ENCODE measurements around the gene FOXD4. TPM values are rescaled to one million over a fixed set of nuclear protein-coding genes. Genes with fewer than 3 reads are reported as not detected.
"Not testable (repeated sequence)": the region's sequence is repeated elsewhere in the genome, so short reads cannot be mapped to it uniquely, and the experiment has no call there.

The FOXD4 gene
- not detected for polyA plus RNA-seq

DNA sequence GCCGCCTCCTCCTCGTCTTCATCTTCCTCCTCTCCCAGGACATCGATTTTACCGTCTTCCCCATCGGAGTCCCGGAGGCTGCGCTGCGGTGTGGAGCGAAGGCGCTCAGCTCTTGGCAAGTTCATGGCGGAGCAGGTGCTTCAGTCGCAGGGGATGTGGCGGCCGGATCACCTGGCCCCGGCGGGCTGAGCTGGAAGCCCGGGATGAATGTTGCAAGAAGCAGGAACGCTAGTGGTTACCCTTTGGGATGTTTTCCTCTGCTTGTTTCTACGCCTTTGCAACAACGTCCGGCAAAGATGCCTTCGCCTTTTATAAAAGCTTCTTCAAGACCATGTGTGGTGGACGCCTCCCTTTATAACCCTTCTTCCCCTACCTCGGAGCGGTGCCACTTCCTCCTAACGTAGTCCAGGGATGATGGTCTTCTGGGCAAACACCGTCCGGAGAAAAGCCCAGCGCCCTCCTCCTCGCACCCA is at the start of gene FOXD4:
FOXD4 (minus strand) TSS at position 423 of the 473 bp plus-strand sequence; CDS start at position 125, 298 bp downstream.
- peaks cover 21 to 25% of the 10 kb centered on the region in 2 donors for H3K4me1 Mint-ChIP-seq
- H3K4me3 Mint-ChIP-seq = peak within 1 kb of the TSS; percentile 58 to 72 (median 60)
- not testable (repeated sequence) for DNase-seq, H3K9me3 Mint-ChIP-seq, H3K27ac Mint-ChIP-seq, H3K36me3 Mint-ChIP-seq
- H3K27me3 Mint-ChIP-seq (ENCODE audit: low read depth in 3 of 3) = peaks cover 25 to 33% (median 31%) of the 10 kb centered on the region in 3 donors

DNA sequence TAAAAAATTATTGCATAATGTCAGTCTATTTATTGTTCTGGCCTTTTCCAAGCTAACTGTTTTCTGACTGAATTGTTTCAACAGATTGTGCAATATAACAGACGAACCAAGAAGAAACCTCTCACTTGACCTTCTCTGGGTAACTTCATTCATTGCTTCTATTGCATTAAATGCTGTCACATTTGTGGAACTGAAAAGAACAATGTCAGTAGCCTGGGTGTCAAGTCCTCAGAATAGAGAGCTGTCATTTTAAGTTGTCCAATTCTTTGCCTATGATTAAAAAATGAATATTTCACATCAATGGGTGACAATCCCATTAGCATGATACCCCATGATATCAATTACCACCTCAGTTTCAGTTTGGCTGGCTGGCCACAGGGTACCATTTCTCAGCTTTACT is 41.7 kb upstream of the FOXD4 start:
- not testable (repeated sequence) for DNase-seq; H3K27me3 Mint-ChIP-seq (ENCODE audit: low read depth in 3 of 3); H3K27ac Mint-ChIP-seq; H3K4me3 Mint-ChIP-seq; H3K9me3 Mint-ChIP-seq; H3K36me3 Mint-ChIP-seq; H3K4me1 Mint-ChIP-seq

DNA sequence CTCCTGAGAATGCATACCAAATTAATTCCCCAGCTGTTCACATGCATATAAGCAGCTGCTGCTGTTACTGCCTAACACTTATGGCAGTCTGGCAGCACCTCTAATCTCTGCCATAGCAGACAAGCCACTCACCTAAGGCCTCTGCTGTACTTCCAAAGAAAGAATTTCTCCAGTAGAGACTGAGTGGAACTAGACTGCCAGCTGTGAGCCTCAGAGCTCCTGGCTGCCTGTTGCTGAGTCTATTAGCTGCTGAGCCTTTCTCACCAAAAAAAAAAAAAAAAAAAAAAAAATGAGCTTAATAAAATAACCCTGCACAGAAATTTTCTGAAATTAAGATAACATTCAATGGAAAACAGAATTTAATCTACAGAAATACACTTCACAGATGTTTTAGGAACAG is 33.0 kb upstream of the FOXD4 start:
- not testable (repeated sequence) for H3K27ac Mint-ChIP-seq; H3K4me1 Mint-ChIP-seq; H3K27me3 Mint-ChIP-seq (ENCODE audit: low read depth in 3 of 3); H3K9me3 Mint-ChIP-seq; H3K4me3 Mint-ChIP-seq; DNase-seq; H3K36me3 Mint-ChIP-seq

DNA sequence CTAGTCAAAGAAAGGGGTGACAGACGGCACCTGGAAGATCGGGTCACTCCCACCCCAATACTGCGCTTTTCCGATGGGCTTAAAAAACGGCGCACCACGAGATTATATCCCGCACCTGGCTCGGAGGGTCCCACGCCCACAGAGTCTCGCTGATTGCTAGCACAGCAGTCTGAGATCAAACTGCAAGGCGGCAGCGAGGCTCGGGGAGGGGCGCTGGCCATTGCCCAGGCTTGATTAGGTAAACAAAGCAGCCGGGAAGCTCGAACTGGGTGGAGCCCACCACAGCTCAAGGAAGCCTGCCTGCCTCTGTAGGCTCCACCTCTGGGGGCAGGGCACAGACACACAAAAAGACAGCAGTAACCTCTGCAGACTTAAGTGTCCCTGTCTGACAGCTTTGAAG is 21.7 kb upstream of the FOXD4 start:
- not testable (repeated sequence) for H3K36me3 Mint-ChIP-seq; H3K4me1 Mint-ChIP-seq; H3K9me3 Mint-ChIP-seq; H3K27me3 Mint-ChIP-seq (ENCODE audit: low read depth in 3 of 3); DNase-seq; H3K27ac Mint-ChIP-seq; H3K4me3 Mint-ChIP-seq

DNA sequence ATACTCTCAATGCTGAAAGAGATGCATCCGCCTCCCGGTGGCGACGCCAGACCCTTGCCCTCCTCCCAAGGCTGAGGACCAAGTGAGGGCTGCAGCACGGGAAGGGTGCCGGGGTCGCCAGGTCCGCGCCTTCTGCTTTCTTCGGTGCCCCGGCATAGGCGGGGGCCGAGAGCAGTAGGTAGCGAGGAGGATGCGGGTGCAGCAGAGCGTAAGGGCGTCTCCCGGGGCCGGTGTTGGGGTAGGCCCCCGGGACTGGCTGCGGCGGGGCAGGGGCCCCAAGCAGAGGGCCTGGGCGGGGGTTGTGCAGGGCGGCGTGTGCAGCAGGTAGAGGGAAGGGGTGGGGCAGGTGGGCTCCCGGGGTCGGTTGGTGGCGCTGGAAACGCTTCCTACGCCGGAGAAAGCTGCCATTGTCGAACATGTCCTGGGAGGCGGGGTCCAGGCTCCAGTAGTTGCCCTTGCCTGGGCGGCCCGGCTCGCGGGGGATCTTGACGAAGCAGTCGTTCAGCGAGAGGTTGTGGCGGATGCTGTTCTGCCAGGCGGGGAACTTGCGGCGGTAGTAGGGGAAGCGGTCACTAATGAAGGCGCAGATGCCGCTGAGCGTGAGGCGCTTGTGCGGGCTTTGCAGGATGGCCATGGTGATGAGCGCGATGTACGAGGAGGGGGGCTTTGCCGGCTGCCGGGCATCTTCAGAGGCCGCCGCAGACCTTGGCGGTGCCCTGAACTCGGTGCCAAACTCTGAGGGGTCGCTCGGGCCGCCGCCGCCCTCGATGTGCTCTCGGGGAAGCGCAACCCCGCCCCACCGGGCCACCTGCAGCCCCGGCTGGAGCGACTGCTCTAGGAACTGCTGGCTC is 848 bp downstream of the FOXD4 start:
- H3K4me1 Mint-ChIP-seq = peaks cover 21 to 25% of the 10 kb centered on the region in 2 donors
- H3K27me3 Mint-ChIP-seq (ENCODE audit: low read depth in 3 of 3) = peaks cover 30 to 39% (median 37%) of the 10 kb centered on the region in 3 donors
- not testable (repeated sequence) for H3K27ac Mint-ChIP-seq, H3K36me3 Mint-ChIP-seq, H3K9me3 Mint-ChIP-seq
- DNase-seq = peak in 2 of 3 donors; percentile 27 to 38
- H3K4me3 Mint-ChIP-seq = peak overlapping the region in 4 of 5 donors; percentile 55 to 72 (median 60)

DNA sequence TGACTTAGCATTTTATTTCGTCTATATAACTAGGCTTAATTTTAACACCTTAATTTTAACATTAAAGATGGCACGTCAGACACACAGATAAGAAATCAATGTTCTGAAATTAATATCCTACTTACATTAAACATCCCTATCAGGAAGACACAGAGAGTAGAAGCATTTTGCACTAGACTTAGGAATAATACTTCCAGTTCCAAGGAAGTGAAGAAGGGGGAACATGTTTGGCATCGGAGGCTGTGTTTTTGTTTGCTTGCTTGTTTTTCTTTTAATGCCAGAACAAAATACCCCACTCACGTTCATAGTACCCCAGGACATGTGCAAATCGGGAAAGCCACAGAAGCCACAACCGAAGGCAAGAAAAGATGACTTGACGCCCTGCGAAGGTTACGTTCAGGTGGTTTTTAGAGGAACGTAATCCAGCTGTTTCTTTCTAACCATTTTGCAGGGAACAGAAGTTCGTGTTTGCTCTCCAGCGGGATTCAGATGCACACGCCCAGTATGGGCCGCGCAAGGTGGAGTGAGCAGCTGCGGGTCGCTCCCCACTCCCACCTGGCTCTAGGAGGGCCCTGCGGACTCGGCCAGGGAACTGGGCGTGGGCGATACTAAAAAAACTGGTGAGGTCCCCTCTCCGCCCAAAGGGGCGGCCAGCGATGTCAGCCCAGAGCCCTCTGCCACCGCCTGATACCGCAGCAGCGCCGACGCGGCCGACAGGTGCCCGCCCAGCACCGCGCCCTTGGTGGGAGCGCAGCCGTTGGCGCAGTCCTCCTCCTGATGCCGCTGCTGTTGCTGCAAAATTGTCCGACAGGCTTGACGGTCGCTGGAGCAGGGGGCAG is 1.8 kb downstream of the FOXD4 start:
- Mint-ChIP-seq H3K4me1 (peaks cover 21 to 25% of the 10 kb centered on the region in 2 donors), H3K27ac (peak overlapping the region in 1 of 6 donors; percentile 27), H3K27me3 (ENCODE audit: low read depth in 3 of 3) (peaks cover 32 to 41% (median 40%) of the 10 kb centered on the region in 3 donors), H3K4me3 (peak overlapping the region in 4 of 5 donors; percentile 56 to 71 (median 67))
- H3K9me3 Mint-ChIP-seq, DNase-seq, H3K36me3 Mint-ChIP-seq: not testable (repeated sequence)

DNA sequence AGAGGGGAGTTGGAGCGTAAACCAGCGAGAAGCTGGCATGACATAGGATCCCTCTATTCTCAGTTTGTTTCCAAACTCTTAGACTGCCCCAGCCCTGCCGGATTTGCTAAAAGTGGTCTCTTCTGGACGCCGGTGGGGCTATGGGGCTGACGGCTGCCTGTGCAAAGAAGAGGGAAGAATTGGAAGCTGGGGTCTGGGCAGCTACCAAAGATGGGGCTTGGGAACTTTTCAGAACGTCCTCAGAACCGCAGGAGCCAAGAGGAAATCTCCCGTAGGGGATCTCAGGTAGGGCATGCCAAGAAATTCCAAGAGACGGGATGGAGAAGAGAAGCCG is 3.1 kb downstream of the FOXD4 start:
- H3K36me3 Mint-ChIP-seq, H3K27ac Mint-ChIP-seq, DNase-seq, H3K9me3 Mint-ChIP-seq: not testable (repeated sequence)
- Mint-ChIP-seq H3K4me1 (peaks cover 21 to 25% of the 10 kb centered on the region in 2 donors), H3K4me3 (peak overlapping the region in 4 of 5 donors; percentile 11 to 80 (median 67)), H3K27me3 (ENCODE audit: low read depth in 3 of 3) (peaks cover 32 to 40% (median 38%) of the 10 kb centered on the region in 3 donors)

DNA sequence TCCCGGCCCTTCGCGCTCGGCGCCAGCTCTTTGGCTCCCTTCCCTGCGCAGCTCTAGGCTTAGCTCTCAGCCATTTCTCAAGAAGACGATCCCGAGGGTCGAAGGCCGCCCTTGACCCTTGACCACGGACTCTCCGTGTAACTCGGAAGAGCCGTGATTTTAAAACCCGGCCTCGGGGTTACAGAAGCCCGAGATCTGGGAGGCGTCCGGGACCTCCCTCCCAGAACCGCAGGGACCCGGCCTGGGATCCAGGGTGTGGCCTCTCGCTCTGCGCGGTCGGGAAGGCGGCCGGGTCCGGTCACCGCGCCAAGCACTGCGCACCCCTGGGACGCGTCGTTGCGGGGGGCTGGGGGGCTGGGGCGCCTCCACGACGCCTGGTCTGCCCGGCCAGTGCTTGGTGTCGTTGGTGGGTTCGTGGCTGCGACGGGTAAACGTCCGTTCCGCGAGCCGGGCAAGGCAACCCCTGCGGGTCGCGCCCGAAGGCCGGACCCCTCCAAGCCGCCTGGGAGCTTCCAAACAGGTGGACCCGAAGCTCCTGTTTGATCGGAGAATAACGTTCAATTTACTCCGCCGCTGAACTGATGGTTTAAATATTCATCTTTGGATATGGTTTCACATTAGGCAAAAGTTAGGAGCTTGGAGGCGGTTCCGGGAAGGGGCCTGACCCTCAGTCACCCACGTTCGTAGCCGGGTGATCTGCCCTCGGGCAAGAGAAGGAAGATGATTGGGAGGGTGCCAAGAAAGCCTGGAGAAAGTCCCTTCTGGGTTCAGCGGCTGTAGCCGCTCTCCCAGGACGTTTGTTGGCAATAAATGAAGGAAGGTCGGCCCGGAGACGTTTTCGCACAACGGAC is 3.7 kb downstream of the FOXD4 start:
- DNase-seq, H3K36me3 Mint-ChIP-seq, H3K9me3 Mint-ChIP-seq, H3K27ac Mint-ChIP-seq: not testable (repeated sequence)
- Mint-ChIP-seq H3K4me3 (peak overlapping the region; percentile 33 to 80 (median 69)), H3K4me1 (peaks cover 21 to 25% of the 10 kb centered on the region in 2 donors), H3K27me3 (ENCODE audit: low read depth in 3 of 3) (peaks cover 32 to 42% (median 40%) of the 10 kb centered on the region in 3 donors)

DNA sequence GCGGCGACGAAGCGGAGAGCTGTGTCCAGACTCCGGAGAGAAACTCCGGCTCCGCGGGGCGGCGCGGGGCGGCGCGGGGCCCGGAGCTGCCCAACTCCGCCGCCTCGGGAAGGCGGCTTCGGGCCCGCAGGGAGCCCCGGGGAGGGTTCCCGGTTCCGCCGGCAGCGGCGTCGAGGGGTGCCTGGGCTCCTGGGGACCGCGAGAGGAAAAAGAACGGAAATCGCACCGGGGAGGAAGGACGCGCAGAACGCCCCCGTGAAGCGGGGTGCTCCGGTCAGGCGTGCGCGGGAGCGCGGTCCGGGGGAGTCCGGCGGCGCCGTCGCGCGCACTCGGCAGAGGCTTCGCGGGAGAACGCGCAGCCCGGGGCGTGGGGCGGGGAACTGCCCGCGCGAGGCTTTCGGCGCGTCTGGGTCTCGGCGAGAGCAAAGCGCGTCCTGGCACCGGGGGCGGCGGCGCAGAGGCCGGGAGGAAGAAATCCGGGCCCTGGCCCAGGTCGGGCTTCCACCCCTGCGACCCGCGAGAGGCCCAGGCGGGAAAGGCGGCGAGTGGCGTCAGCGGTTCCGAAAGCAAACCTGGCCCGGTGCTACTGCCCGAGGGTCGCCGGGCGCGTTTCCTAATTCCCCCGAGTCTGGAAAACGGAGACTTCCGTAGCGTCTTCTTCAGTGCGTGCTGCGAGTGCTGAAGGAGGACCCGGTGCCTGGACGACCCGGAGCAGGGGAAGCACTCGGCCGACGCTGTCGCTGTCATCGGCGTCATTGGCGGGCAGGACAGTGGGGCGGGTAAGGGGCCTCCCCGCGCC is 4.5 kb downstream of the FOXD4 start:
- DNase-seq = peak in 2 of 3 donors; percentile 25 to 33

DNA sequence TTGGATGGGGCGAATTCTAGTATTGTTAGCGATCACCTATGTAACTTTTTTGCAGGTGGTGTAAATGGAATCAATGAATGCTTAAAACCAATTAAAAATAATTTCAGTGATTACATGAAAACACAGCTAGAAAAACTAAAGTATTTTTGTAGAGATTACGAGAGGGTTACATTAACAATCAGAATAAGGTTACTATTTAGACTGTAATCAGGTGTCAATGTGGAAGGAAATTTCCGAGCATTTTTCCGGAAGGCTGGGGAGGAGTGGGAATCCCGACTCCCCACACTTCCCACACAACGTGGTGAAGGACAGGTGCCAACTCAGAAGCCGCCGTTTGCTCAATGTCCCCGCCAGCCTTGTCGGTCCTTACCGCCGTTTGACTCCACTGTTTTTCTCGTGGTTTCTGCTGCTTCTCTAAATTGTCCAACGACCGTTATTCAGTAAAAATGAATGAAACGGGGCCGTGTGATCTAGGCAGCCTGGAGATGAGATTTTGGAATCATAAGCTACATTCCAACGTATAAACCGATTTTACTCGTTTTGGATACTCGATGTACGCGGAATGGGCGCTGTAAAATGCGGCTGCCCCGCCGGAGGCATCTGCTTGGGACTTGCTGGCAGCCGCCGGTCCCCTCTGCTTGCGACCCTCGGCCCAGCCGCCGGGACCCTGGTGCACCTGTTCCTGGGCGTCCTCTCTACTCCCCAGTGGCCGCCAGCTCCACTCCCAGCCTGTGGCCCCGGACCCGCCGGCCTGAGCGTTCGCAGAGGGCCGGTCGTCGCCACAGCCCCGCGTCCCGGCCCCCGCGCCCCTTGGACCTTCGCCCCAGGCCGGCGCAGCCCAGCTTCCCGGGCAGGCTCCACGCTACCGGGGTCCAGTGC is 5.4 kb downstream of the FOXD4 start:
- H3K9me3 Mint-ChIP-seq, DNase-seq, H3K27ac Mint-ChIP-seq, H3K36me3 Mint-ChIP-seq: not testable (repeated sequence)
- peaks cover 16 to 19% of the 10 kb centered on the region in 2 donors for H3K4me1 Mint-ChIP-seq
- peaks cover 24 to 42% (median 31%) of the 10 kb centered on the region in 3 donors for H3K27me3 Mint-ChIP-seq (ENCODE audit: low read depth in 3 of 3)
- peak overlapping the region; percentile 11 to 75 (median 50) for H3K4me3 Mint-ChIP-seq

More for the DNA sequence above, 4.5 kb downstream of the FOXD4 start:
- H3K9me3 Mint-ChIP-seq, H3K36me3 Mint-ChIP-seq, H3K27ac Mint-ChIP-seq: not testable (repeated sequence)
- Mint-ChIP-seq H3K4me1 (peaks cover 21 to 25% of the 10 kb centered on the region in 2 donors), H3K27me3 (ENCODE audit: low read depth in 3 of 3) (peaks cover 30 to 46% (median 38%) of the 10 kb centered on the region in 3 donors), H3K4me3 (peak overlapping the region; percentile 33 to 79 (median 69))

DNA sequence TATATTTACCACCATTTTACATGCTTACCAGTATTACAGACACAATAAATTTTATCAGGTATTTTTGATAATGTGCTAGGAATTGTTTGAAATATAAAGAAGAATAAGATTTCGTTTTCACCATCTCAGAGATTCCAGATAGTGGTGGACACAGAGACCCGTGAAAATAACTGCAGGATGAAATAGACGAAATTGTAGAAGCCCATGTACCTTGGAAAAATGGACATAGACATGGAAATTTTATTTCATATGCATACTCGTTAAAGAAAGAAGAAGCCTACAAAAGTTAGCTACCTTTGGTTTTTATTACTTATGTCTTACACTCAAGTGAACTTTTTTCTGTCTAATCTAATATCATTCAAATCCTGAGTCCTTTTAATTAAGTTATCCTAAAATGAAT is 7.5 kb downstream of the FOXD4 start:
- H3K27me3 Mint-ChIP-seq (ENCODE audit: low read depth in 3 of 3) = peaks cover 20 to 36% (median 24%) of the 10 kb centered on the region in 3 donors
- not testable (repeated sequence) for H3K4me3 Mint-ChIP-seq, H3K9me3 Mint-ChIP-seq, H3K36me3 Mint-ChIP-seq, H3K4me1 Mint-ChIP-seq, DNase-seq, H3K27ac Mint-ChIP-seq

DNA sequence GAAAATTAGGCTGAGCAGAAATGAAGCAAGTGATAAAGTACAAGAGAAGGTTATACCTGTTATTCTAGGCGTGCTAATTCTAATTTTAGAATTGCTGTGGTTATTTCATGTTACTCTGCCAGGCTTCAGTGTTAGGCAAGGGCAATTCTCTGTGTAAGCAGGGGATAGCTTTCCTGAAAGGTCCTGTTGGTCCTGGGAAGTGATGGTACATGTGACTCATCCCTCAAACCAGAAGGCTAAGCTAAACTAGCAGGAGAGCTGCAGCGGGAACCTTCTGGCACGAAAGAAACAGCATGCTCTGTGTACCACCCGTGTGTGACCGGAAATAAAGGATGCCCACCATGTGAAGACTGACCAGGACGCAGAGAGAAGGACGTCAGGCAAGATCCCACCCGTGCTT is 8.7 kb downstream of the FOXD4 start:
- H3K9me3 Mint-ChIP-seq, DNase-seq, H3K4me3 Mint-ChIP-seq, H3K4me1 Mint-ChIP-seq, H3K36me3 Mint-ChIP-seq, H3K27ac Mint-ChIP-seq: not testable (repeated sequence)
- peaks cover 13 to 30% (median 18%) of the 10 kb centered on the region in 3 donors for H3K27me3 Mint-ChIP-seq (ENCODE audit: low read depth in 3 of 3)
